ENCODE measurements around the gene ABLIM1.

GRCh38 chr10:114691442-114691941 lies 33.4 kb upstream of the ABLIM1 start:
- TF ChIP-seq CTCF (IDR thresholded peaks at IDR 0.05) (no peak), POLR2A (IDR thresholded peaks at IDR 0.05) (no peak)
